H9 (cell line): ENCODE results near the gene TIAM2. TPM values are rescaled to one million over a fixed set of nuclear protein-coding genes. Genes with fewer than 3 reads are reported as not detected.

Source experiments
- DNase-seq: peaks from one replicate; pipeline ENCODE4 v3.0.0-alpha.2; 2017
- H2AFZ ChIP-seq: one replicate; pipeline ENCODE4 v1.6.1; 2013; ENCODE audit warnings: mild to moderate bottlenecking, low read length, control low read depth, moderate library complexity
- H2AK5ac ChIP-seq: 2 replicates; pipeline ENCODE4 v1.6.1; 2013; ENCODE audit warnings: low read length, control low read depth, mixed read lengths; ENCODE audit not compliant: insufficient read length
- H2BK120ac ChIP-seq: one replicate; pipeline ENCODE4 v1.6.1; 2013; ENCODE audit warnings: low read depth, mild to moderate bottlenecking, low read length, control low read depth, inconsistent platforms; ENCODE audit not compliant: poor library complexity, severe bottlenecking
- H2BK12ac ChIP-seq: 2 replicates; pipeline ENCODE4 v1.6.1; 2013; ENCODE audit warnings: low read length, control low read depth, mixed read lengths, low read depth; ENCODE audit not compliant: insufficient read length
- H2BK15ac ChIP-seq: 2 replicates; pipeline ENCODE4 v1.6.1; 2013; ENCODE audit warnings: low read depth, low read length, control low read depth
- H2BK20ac ChIP-seq: one replicate; pipeline ENCODE4 v1.6.1; 2013; ENCODE audit warnings: low read depth, mild to moderate bottlenecking, low read length, control low read depth, inconsistent platforms; ENCODE audit not compliant: poor library complexity, severe bottlenecking
- H2BK5ac ChIP-seq: 2 replicates; pipeline ENCODE4 v1.6.1; 2013; ENCODE audit warnings: low read length, control low read depth, mixed read lengths; ENCODE audit not compliant: insufficient read length
- H3K14ac ChIP-seq: 2 replicates; pipeline ENCODE4 v1.6.1; 2013; ENCODE audit warnings: low read length, control low read depth; ENCODE audit not compliant: insufficient read depth
- H3K18ac ChIP-seq: 2 replicates; pipeline ENCODE4 v1.6.1; 2013; ENCODE audit warnings: low read depth, mild to moderate bottlenecking, mixed read lengths, low read length, control low read depth; ENCODE audit not compliant: insufficient read length
- H3K23ac ChIP-seq: 2 replicates; pipeline ENCODE4 v1.6.1; 2013; ENCODE audit warnings: low read length, control low read depth, mixed read lengths, low read depth; ENCODE audit not compliant: insufficient read length
- H3K23me2 ChIP-seq: 2 replicates; pipeline ENCODE4 v1.6.1; 2013; ENCODE audit warnings: low read depth, mild to moderate bottlenecking, mixed read lengths, low read length, control low read depth; ENCODE audit not compliant: insufficient read length, poor library complexity, severe bottlenecking
- H3K27ac ChIP-seq: 2 replicates; pipeline ENCODE4 v1.5.1; 2013; ENCODE audit warnings: low read length, control low read depth, mixed read lengths, low read depth; ENCODE audit not compliant: insufficient read length
- H3K27me3 ChIP-seq: 2 replicates; pipeline ENCODE4 v1.6.1; 2013; ENCODE audit warnings: low read length, control low read depth, inconsistent platforms; ENCODE audit not compliant: insufficient read depth
- H3K4ac ChIP-seq: 2 replicates; pipeline ENCODE4 v1.6.1; 2013; ENCODE audit warnings: low read depth, mild to moderate bottlenecking, control low read depth, inconsistent platforms, low read length, moderate library complexity
- H3K4me1 ChIP-seq: 2 replicates; pipeline ENCODE4 v1.6.1; 2013; ENCODE audit warnings: low read length, control low read depth, inconsistent platforms; ENCODE audit not compliant: insufficient read depth
- H3K4me2 ChIP-seq: 2 replicates; pipeline ENCODE4 v1.6.1; 2013; ENCODE audit warnings: low read length, control low read depth, mixed read lengths; ENCODE audit not compliant: insufficient read length, insufficient read depth
- H3K56ac ChIP-seq: 2 replicates; pipeline ENCODE4 v1.6.1; 2013; ENCODE audit warnings: low read depth, mild to moderate bottlenecking, mixed read lengths, low read length, control low read depth; ENCODE audit not compliant: insufficient read length
- H3K79me1 ChIP-seq: 2 replicates; pipeline ENCODE4 v1.6.1; 2013; ENCODE audit warnings: low read depth, mild to moderate bottlenecking, moderate library complexity, low read length, control low read depth, inconsistent platforms; ENCODE audit not compliant: insufficient read depth, poor library complexity, severe bottlenecking
- H3K79me2 ChIP-seq: 2 replicates; pipeline ENCODE4 v1.6.1; 2013; ENCODE audit warnings: low read length, control low read depth, inconsistent platforms; ENCODE audit not compliant: insufficient read depth
- H3K9ac ChIP-seq: 2 replicates; pipeline ENCODE4 v1.6.1; 2013; ENCODE audit warnings: low read length, control low read depth, mixed read lengths; ENCODE audit not compliant: insufficient read length; ENCODE audit errors: extremely low read depth
- H3K9me3 ChIP-seq: one replicate; pipeline ENCODE4 v1.6.1; 2013; ENCODE audit warnings: low read depth, low read length, inconsistent platforms; ENCODE audit not compliant: control insufficient read depth
- H3T11ph ChIP-seq: one replicate; pipeline ENCODE4 v1.6.1; 2013; ENCODE audit warnings: mild to moderate bottlenecking, low read length, control low read depth, inconsistent platforms
- H4K20me1 ChIP-seq: one replicate; pipeline ENCODE4 v1.6.1; 2013; ENCODE audit not compliant: control insufficient read depth, insufficient read length, insufficient read depth
- H4K5ac ChIP-seq: 2 replicates; pipeline ENCODE4 v1.6.1; 2013; ENCODE audit warnings: low read depth, mild to moderate bottlenecking, mixed read lengths, low read length, control low read depth; ENCODE audit not compliant: insufficient read length
- H4K8ac ChIP-seq: replicated peaks from 2 replicates; pipeline ENCODE4 v1.6.1; 2013; ENCODE audit warnings: low read length, control low read depth, mixed read lengths, low read depth; ENCODE audit not compliant: insufficient read length
- H4K91ac ChIP-seq: 2 replicates; pipeline ENCODE4 v1.6.1; 2013; ENCODE audit warnings: low read depth, mild to moderate bottlenecking, moderate library complexity, mixed read lengths, low read length, control low read depth; ENCODE audit not compliant: insufficient read length
- H3K27ac Mint-ChIP-seq, 3 experiments: 2 replicates in 2 of 3; 3 replicates in 1 of 3; pipeline ENCODE4 v1.8.0; 2020 to 2021; ENCODE audit warnings: mixed read lengths in 3 of 3, mild to moderate bottlenecking in 1 of 3, moderate library complexity in 1 of 3
- H3K27me3 Mint-ChIP-seq: 2 replicates; pipeline ENCODE4 v1.8.0; 2021; ENCODE audit warnings: low read depth, mild to moderate bottlenecking, moderate library complexity, mixed read lengths
- H3K36me3 Mint-ChIP-seq, 3 experiments: 2 replicates in 2 of 3; 3 replicates in 1 of 3; pipeline ENCODE4 v1.8.0; 2020 to 2021; ENCODE audit warnings: low read depth in 3 of 3, mixed read lengths in 3 of 3; ENCODE audit not compliant: insufficient read depth in 1 of 3
- H3K4me1 Mint-ChIP-seq, 2 experiments: 2 replicates each; pipeline ENCODE4 v1.8.0; 2020; ENCODE audit warnings: mixed read lengths in 2 of 2
- H3K4me3 Mint-ChIP-seq, 2 experiments: 2 replicates in 1 of 2; 3 replicates in 1 of 2; pipeline ENCODE4 v1.8.0; 2020 to 2021; ENCODE audit warnings: mild to moderate bottlenecking in 2 of 2, mixed read lengths in 2 of 2, moderate library complexity in 1 of 2
- H3K9me3 Mint-ChIP-seq, 2 experiments: 2 replicates in 1 of 2; 3 replicates in 1 of 2; pipeline ENCODE4 v1.8.0; 2020; ENCODE audit warnings: mild to moderate bottlenecking in 2 of 2, mixed read lengths in 2 of 2, moderate library complexity in 1 of 2
- WGBS: extraction: QIAGEN DNeasy Blood & Tissue Kit; methylation state at CpG from one replicate; pipeline ENCODE4 v1.1.7; 2013; ENCODE audit warnings: missing lambda C conversion rate, low lambda C conversion rate, mixed read lengths; ENCODE audit not compliant: insufficient read length; ENCODE audit errors: extremely low coverage; 5-methylcytosine and 5-hydroxymethylcytosine counted together
- total RNA-seq: library from RNA; stranded (reverse); gene quantifications from 2 replicates; pipeline ENCODE4 v1.2.1, GENCODE V29; 2021
- TF ChIP-seq, protein P1 (sequence below): fragments of 200-600 bp; sonication (generic); conservative IDR thresholded peaks from 3 replicates; pipeline ENCODE4 v1.8.0; 2021; ENCODE audit warnings: antibody characterized with exemption, mild to moderate bottlenecking

The TIAM2 gene
- total RNA-seq, 1 experiment from 2014 or later = 6.3 TPM

DNA sequence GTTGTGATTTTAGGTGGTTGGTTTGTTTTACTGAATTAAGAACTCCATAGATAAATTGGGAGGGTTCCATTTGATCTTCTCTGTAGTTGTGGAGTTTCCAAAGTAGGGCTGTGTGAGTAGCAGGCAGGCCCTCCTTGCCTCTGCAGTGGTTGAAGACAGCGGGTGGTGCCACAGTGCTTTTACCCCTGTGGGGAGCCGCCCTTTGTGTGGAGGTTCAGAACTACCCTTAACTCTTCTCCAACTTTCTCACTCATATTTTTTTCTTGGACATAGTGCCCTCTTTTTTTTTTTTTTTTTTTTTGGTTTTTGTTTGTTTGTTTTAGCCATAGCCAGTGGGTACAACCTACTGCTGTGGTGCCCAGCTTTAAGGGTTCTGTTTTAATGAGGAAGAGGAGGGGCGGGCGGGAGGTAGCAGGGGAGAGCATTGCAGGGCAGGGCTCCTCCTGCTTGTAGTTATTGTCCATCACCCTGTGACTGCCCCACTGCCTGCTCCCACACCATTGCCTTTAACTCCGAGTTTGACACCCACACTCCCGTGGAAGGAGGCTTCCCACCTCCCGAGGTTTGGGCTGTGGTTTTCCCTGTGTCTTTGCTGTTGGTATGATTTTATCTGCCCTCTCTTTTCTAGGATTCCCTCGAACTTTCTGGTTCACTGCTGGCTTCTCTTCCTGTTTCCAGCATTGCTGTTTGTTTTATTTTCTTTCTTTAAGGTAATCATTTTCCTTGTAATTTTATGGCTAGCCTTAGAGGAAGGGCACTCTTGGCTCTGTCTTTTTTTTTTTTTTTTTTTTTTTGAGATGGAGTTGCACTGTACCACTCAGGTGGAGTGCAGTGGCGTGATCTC, 50.7 kb downstream of the TIAM2 start:
- H3K79me2 ChIP-seq = no peaks in the 10 kb centered on the region
- H3K27me3 ChIP-seq = no peaks in the 10 kb centered on the region
- no peak overlapping the region for H2BK20ac ChIP-seq
- H3T11ph ChIP-seq = no peak overlapping the region
- no peaks in the 10 kb centered on the region for H3K23me2 ChIP-seq
- H3K56ac ChIP-seq = no peak overlapping the region
- H4K91ac ChIP-seq = no peak overlapping the region
- no peaks in the 10 kb centered on the region for H3K9me3 ChIP-seq
- H3K4me1 ChIP-seq = no peaks in the 10 kb centered on the region; the same call in 1 of the 2 replicates
- DNase-seq = no peak
- no peak overlapping the region for H2BK120ac ChIP-seq
- H3K9ac ChIP-seq = no peak overlapping the region
- H3K18ac ChIP-seq = no peak overlapping the region
- H3K4me2 ChIP-seq = no peak overlapping the region
- H3K36me3 Mint-ChIP-seq = no peaks in the 10 kb centered on the region; a peak in 2 of 7 replicates
- no peaks in the 10 kb centered on the region; the same call in 1 of the 2 replicates for H3K27me3 Mint-ChIP-seq
- H3K4me3 Mint-ChIP-seq = no peak overlapping the region
- peaks cover 36 to 50% of the 10 kb centered on the region in 2 experiments for H3K4me1 Mint-ChIP-seq
- H3K23ac ChIP-seq = no peak overlapping the region
- no peaks in the 10 kb centered on the region for H4K20me1 ChIP-seq
- no peak overlapping the region for H3K4ac ChIP-seq
- no peaks in the 10 kb centered on the region; a peak in 1 of 5 replicates for H3K9me3 Mint-ChIP-seq
- H3K27ac Mint-ChIP-seq = peak overlapping the region in 1 of 3 experiments; percentile 59; a peak in 2 of 7 replicates
- H2BK12ac ChIP-seq = no peak overlapping the region
- no CpG with 5 or more reads among the region's 9 CpGs for WGBS
- no peak overlapping the region for H2AK5ac ChIP-seq
- no peak overlapping the region for H4K5ac ChIP-seq
- H4K8ac ChIP-seq = no peak overlapping the region
- H2AFZ ChIP-seq = no peak overlapping the region
- TF ChIP-seq, protein P1, sequence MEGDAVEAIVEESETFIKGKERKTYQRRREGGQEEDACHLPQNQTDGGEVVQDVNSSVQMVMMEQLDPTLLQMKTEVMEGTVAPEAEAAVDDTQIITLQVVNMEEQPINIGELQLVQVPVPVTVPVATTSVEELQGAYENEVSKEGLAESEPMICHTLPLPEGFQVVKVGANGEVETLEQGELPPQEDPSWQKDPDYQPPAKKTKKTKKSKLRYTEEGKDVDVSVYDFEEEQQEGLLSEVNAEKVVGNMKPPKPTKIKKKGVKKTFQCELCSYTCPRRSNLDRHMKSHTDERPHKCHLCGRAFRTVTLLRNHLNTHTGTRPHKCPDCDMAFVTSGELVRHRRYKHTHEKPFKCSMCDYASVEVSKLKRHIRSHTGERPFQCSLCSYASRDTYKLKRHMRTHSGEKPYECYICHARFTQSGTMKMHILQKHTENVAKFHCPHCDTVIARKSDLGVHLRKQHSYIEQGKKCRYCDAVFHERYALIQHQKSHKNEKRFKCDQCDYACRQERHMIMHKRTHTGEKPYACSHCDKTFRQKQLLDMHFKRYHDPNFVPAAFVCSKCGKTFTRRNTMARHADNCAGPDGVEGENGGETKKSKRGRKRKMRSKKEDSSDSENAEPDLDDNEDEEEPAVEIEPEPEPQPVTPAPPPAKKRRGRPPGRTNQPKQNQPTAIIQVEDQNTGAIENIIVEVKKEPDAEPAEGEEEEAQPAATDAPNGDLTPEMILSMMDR = no peak
- no peak overlapping the region for H2BK15ac ChIP-seq
- no peak overlapping the region for H3K14ac ChIP-seq
- H3K27ac ChIP-seq = no peak overlapping the region
- no peak overlapping the region for H2BK5ac ChIP-seq
- no peaks in the 10 kb centered on the region for H3K79me1 ChIP-seq
